Adrenal gland (tissue), 12 donors: ENCODE data around the gene VWA8. TPM values are rescaled to one million over a fixed set of nuclear protein-coding genes. Genes with fewer than 3 reads are reported as not detected.

Experiments used
- DNase-seq, 7 donors: peaks; one replicate each; pipeline ENCODE4 v3.0.0-alpha.2; 2019 to 2020
- H3K27ac ChIP-seq, 5 donors: fragments of 200-600 bp; sonication (generic) in 4 of 5; 1 replicate in 3 of 5; 2 replicates in 2 of 5; pipeline versions ENCODE4 v1.5.1 to v1.8.0; 2016 to 2020; ENCODE audit warnings: mild to moderate bottlenecking in 1 of 5
- H3K27me3 ChIP-seq: fragments of 200-600 bp; 2 replicates; pipeline ENCODE4 v1.8.0; 2021
- H3K36me3 ChIP-seq, 2 donors: fragments of 200-600 bp; replicated peaks in 1 of 2; 1 replicate in 1 of 2; 2 replicates in 1 of 2; pipeline versions ENCODE4 v1.5.1 to v1.8.0; 2018 to 2022
- H3K4me1 ChIP-seq, 2 donors: fragments of 200-600 bp; replicated peaks in 1 of 2; 1 replicate in 1 of 2; 2 replicates in 1 of 2; pipeline versions ENCODE4 v1.5.1 to v1.8.0; 2018 to 2021
- H3K4me3 ChIP-seq, 4 donors: fragments of 200-600 bp; sonication (generic) in 3 of 4; one replicate each; pipeline ENCODE4 v1.5.1; 2016 to 2018
- H3K9me3 ChIP-seq, 3 donors: fragments of 200-600 bp; sonication (generic) in 1 of 3; replicated peaks in 1 of 3; 1 replicate in 2 of 3; 2 replicates in 1 of 3; pipeline versions ENCODE4 v1.5.1 to v1.8.0; 2016 to 2021
- POLR2A ChIP-seq, 2 donors: fragments of 450-650 bp; IDR thresholded peaks; one replicate each; pipeline ENCODE4 v1.6.1; 2017; ENCODE audit warnings: antibody characterized with exemption in 2 of 2, mild to moderate bottlenecking in 2 of 2, moderate library complexity in 1 of 2
- WGBS, 4 donors: extraction: QIAGEN DNeasy Blood & Tissue Kit in 2 of 4; methylation state at CpG; one replicate each; pipeline versions ENCODE4 v1.1.5 to v1.1.7; 2013 to 2017; 5-methylcytosine and 5-hydroxymethylcytosine counted together
- intact Hi-C, 2 donors: fragments of 100-400 bp; cut with DNase I; formaldehyde crosslinking; loops; one replicate each; pipeline versions ENCODE4 v1.14.1 to v1.15.0; 2022 to 2023
- polyA plus RNA-seq, 3 donors: library from polyadenylated mRNA; stranded (reverse); fragments of 200-250 nt in 2 of 3; fragments of 350-450 nt in 1 of 3; fragmentation: Illumina TruSeq in 1 of 3; extraction: RNeasy Lipid Tissue Mini Kit (QIAGEN cat#74804) in 1 of 3; gene quantifications; one replicate each; pipeline ENCODE4 v1.2.3, GENCODE V29; 2013 to 2014
- total RNA-seq, 9 donors: library from RNA; depleted of rRNA in 4 of 9; stranded (reverse); fragments of >200 nt in 4 of 9; fragments of 120-200 nt in 1 of 9; fragmentation: NEBNext Ultra II Directional in 1 of 9; extraction: Animal tissue kit (Norgen Biotek cat#: 25700) in 1 of 9; gene quantifications; one replicate each; pipeline versions ENCODE4 v1.1.0 to v1.2.4, GENCODE V29; 2013 to 2023
- TF ChIP-seq, protein P1 (sequence below), 6 experiments: fragments of 450-650 bp in 4 of 6; fragments of 200-600 bp in 2 of 6; sonication (generic) in 1 of 6; IDR thresholded peaks; 1 replicate in 5 of 6; 2 replicates in 1 of 6; pipeline versions ENCODE4 v1.5.1 to v1.8.0; 2016 to 2021; ENCODE audit warnings: antibody characterized with exemption in 6 of 6, mild to moderate bottlenecking in 2 of 6, moderate library complexity in 1 of 6
- donor health status: healthy with polysubstance abuse.
- donor health status: Bipolar disorder and iron deficiency.
- donor health status: DM: yes; HTN: yes; CAD: no.
- donor health status: DM: no; HTN: no; CAD: no.
- donor health status: DM: no; HTN: no; CAD: no.
- donor health status: DM: yes; HTN: yes; CAD: no.

The VWA8 gene
- total and polyA plus RNA-seq, 12 donors = 8.1 to 45.4 (median 31.4) TPM

- Histone ChIP-seq H3K27ac (peak overlapping the region in 1 of 5 donors; percentile 41), H3K4me1 (peaks cover 5 to 32% of the 10 kb centered on the region in 2 donors), H3K36me3 (no peaks in the 10 kb centered on the region), H3K9me3 (no peaks in the 10 kb centered on the region), H3K27me3 (no peaks in the 10 kb centered on the region), H3K4me3 (no peak overlapping the region)
- TF ChIP-seq POLR2A (IDR thresholded peaks at IDR 0.05) = no peak
- TF ChIP-seq, protein P1, sequence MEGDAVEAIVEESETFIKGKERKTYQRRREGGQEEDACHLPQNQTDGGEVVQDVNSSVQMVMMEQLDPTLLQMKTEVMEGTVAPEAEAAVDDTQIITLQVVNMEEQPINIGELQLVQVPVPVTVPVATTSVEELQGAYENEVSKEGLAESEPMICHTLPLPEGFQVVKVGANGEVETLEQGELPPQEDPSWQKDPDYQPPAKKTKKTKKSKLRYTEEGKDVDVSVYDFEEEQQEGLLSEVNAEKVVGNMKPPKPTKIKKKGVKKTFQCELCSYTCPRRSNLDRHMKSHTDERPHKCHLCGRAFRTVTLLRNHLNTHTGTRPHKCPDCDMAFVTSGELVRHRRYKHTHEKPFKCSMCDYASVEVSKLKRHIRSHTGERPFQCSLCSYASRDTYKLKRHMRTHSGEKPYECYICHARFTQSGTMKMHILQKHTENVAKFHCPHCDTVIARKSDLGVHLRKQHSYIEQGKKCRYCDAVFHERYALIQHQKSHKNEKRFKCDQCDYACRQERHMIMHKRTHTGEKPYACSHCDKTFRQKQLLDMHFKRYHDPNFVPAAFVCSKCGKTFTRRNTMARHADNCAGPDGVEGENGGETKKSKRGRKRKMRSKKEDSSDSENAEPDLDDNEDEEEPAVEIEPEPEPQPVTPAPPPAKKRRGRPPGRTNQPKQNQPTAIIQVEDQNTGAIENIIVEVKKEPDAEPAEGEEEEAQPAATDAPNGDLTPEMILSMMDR (IDR thresholded peaks at IDR 0.05) = no peak
- intact Hi-C loops = no loop called here
- DNase-seq = peak in 6 of 7 donors; percentile 41 to 65 (median 50)
- WGBS, 4 donors = 72 to 79% (median 72%) methylated on average over 7 of the region's 7 CpGs
Observed at GRCh38 chr13:41563341-41563983, 397.4 kb downstream of the VWA8 start.

DNA sequence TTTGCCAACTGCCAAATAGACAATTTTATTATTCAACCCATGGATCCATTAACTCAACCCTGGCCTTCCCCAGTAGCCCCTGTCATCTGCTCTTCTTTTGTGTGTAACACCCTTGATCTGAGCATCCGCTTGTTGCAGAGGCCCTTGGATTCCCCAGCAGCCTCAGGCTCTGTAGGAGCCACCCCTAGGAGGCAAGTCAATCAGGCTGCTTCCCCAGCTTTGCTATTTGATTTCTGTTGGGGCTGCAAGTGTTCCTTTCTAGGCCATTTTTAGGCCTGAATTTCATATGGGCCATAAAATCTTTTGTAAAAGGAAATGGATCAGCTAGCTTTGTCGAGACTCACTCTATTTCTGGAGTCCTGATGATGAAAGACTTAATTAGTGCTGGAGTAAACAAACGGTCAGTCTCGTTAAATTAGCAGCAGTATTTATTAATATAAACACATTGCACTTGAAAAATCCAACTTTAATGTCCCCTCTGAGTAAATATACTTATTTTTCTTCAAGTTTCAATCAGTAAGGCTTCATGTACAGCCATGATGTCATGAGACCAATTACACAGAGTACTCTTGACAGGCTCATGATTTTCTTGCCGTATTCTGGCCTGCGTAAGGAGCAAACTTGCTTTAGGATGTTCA lies 398.2 kb downstream of the VWA8 start:
- H3K4me1 ChIP-seq = peaks cover 5 to 32% of the 10 kb centered on the region in 2 donors
- no peaks in the 10 kb centered on the region for H3K36me3 ChIP-seq
- no peaks in the 10 kb centered on the region for H3K9me3 ChIP-seq
- WGBS, 4 donors = 79 to 89% (median 85%) methylated on average over 6 of the region's 6 CpGs
- TF ChIP-seq, protein P1 (IDR thresholded peaks at IDR 0.05) = no peak
- TF ChIP-seq POLR2A (IDR thresholded peaks at IDR 0.05) = no peak
- no peak overlapping the region for H3K4me3 ChIP-seq
- intact Hi-C loops = no loop called here
- no peak overlapping the region for H3K27ac ChIP-seq
- no peaks in the 10 kb centered on the region for H3K27me3 ChIP-seq
- DNase-seq = no peak

GRCh38 chr13:41562083-41562482 lies 398.8 kb downstream of the VWA8 start:
- H3K36me3 ChIP-seq = no peaks in the 10 kb centered on the region
- WGBS, 4 donors = 52 to 66% (median 60%) methylated on average over 7 of the region's 7 CpGs
- no peak overlapping the region for H3K27ac ChIP-seq
- intact Hi-C loops = no loop called here
- no peaks in the 10 kb centered on the region for H3K9me3 ChIP-seq
- H3K27me3 ChIP-seq = no peaks in the 10 kb centered on the region
- H3K4me3 ChIP-seq = no peak overlapping the region
- TF ChIP-seq POLR2A (IDR thresholded peaks at IDR 0.05) = no peak
- TF ChIP-seq, protein P1 (IDR thresholded peaks at IDR 0.05) = no peak
- DNase-seq = peak in 6 of 7 donors; percentile 37 to 78 (median 60)
- H3K4me1 ChIP-seq = peaks cover 5 to 32% of the 10 kb centered on the region in 2 donors

DNA sequence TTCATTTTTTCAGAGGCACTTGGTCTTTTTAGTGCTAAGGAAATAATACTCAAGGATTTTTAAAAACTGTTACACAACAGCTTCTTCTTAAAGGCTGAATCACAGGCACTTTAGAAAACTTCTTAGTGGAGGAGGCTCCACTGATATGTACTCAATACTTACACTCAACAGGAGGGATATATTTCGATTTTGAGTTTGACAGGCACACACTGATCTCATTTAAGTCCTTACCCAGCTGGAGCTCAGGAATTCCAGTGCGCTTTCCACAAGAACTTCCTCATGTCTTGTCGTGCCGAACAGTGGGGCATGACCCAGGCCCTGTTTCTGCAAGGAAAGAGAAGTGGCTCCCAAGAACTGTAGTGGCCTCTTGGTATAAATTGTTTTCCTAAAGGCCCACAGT lies 399.7 kb downstream of the VWA8 start:
- peaks cover 5 to 32% of the 10 kb centered on the region in 2 donors for H3K4me1 ChIP-seq
- H3K27me3 ChIP-seq = no peaks in the 10 kb centered on the region
- no peaks in the 10 kb centered on the region for H3K9me3 ChIP-seq
- no peaks in the 10 kb centered on the region for H3K36me3 ChIP-seq
- H3K27ac ChIP-seq = no peak overlapping the region
- intact Hi-C loops = no loop called here
- TF ChIP-seq, protein P1 (IDR thresholded peaks at IDR 0.05) = no peak
- no peak for TF ChIP-seq POLR2A (IDR thresholded peaks at IDR 0.05)
- DNase-seq = no peak
- 65 to 77% (median 69%) methylated on average over 4 of the region's 4 CpGs for WGBS, 4 donors
- H3K4me3 ChIP-seq = no peak overlapping the region
